H9 (cell line): Measurements from ENCODE around the gene GPHN. TPM values are rescaled to one million over a fixed set of nuclear protein-coding genes. Genes with fewer than 3 reads are reported as not detected.

Source experiments
- DNase-seq: peaks from one replicate; pipeline ENCODE4 v3.0.0-alpha.2; 2017
- H2AFZ ChIP-seq: one replicate; pipeline ENCODE4 v1.6.1; 2013; ENCODE audit warnings: mild to moderate bottlenecking, low read length, control low read depth, moderate library complexity
- H2AK5ac ChIP-seq: 2 replicates; pipeline ENCODE4 v1.6.1; 2013; ENCODE audit warnings: low read length, control low read depth, mixed read lengths; ENCODE audit not compliant: insufficient read length
- H2BK120ac ChIP-seq: one replicate; pipeline ENCODE4 v1.6.1; 2013; ENCODE audit warnings: low read depth, mild to moderate bottlenecking, low read length, control low read depth, inconsistent platforms; ENCODE audit not compliant: poor library complexity, severe bottlenecking
- H2BK12ac ChIP-seq: 2 replicates; pipeline ENCODE4 v1.6.1; 2013; ENCODE audit warnings: low read length, control low read depth, mixed read lengths, low read depth; ENCODE audit not compliant: insufficient read length
- H2BK15ac ChIP-seq: 2 replicates; pipeline ENCODE4 v1.6.1; 2013; ENCODE audit warnings: low read depth, low read length, control low read depth
- H2BK20ac ChIP-seq: one replicate; pipeline ENCODE4 v1.6.1; 2013; ENCODE audit warnings: low read depth, mild to moderate bottlenecking, low read length, control low read depth, inconsistent platforms; ENCODE audit not compliant: poor library complexity, severe bottlenecking
- H2BK5ac ChIP-seq: 2 replicates; pipeline ENCODE4 v1.6.1; 2013; ENCODE audit warnings: low read length, control low read depth, mixed read lengths; ENCODE audit not compliant: insufficient read length
- H3K14ac ChIP-seq: 2 replicates; pipeline ENCODE4 v1.6.1; 2013; ENCODE audit warnings: low read length, control low read depth; ENCODE audit not compliant: insufficient read depth
- H3K18ac ChIP-seq: 2 replicates; pipeline ENCODE4 v1.6.1; 2013; ENCODE audit warnings: low read depth, mild to moderate bottlenecking, mixed read lengths, low read length, control low read depth; ENCODE audit not compliant: insufficient read length
- H3K23ac ChIP-seq: 2 replicates; pipeline ENCODE4 v1.6.1; 2013; ENCODE audit warnings: low read length, control low read depth, mixed read lengths, low read depth; ENCODE audit not compliant: insufficient read length
- H3K23me2 ChIP-seq: 2 replicates; pipeline ENCODE4 v1.6.1; 2013; ENCODE audit warnings: low read depth, mild to moderate bottlenecking, mixed read lengths, low read length, control low read depth; ENCODE audit not compliant: insufficient read length, poor library complexity, severe bottlenecking
- H3K27ac ChIP-seq: 2 replicates; pipeline ENCODE4 v1.5.1; 2013; ENCODE audit warnings: low read length, control low read depth, mixed read lengths, low read depth; ENCODE audit not compliant: insufficient read length
- H3K27me3 ChIP-seq: 2 replicates; pipeline ENCODE4 v1.6.1; 2013; ENCODE audit warnings: low read length, control low read depth, inconsistent platforms; ENCODE audit not compliant: insufficient read depth
- H3K4ac ChIP-seq: 2 replicates; pipeline ENCODE4 v1.6.1; 2013; ENCODE audit warnings: low read depth, mild to moderate bottlenecking, control low read depth, inconsistent platforms, low read length, moderate library complexity
- H3K4me1 ChIP-seq: 2 replicates; pipeline ENCODE4 v1.6.1; 2013; ENCODE audit warnings: low read length, control low read depth, inconsistent platforms; ENCODE audit not compliant: insufficient read depth
- H3K4me2 ChIP-seq: 2 replicates; pipeline ENCODE4 v1.6.1; 2013; ENCODE audit warnings: low read length, control low read depth, mixed read lengths; ENCODE audit not compliant: insufficient read length, insufficient read depth
- H3K56ac ChIP-seq: 2 replicates; pipeline ENCODE4 v1.6.1; 2013; ENCODE audit warnings: low read depth, mild to moderate bottlenecking, mixed read lengths, low read length, control low read depth; ENCODE audit not compliant: insufficient read length
- H3K79me1 ChIP-seq: 2 replicates; pipeline ENCODE4 v1.6.1; 2013; ENCODE audit warnings: low read depth, mild to moderate bottlenecking, moderate library complexity, low read length, control low read depth, inconsistent platforms; ENCODE audit not compliant: insufficient read depth, poor library complexity, severe bottlenecking
- H3K79me2 ChIP-seq: 2 replicates; pipeline ENCODE4 v1.6.1; 2013; ENCODE audit warnings: low read length, control low read depth, inconsistent platforms; ENCODE audit not compliant: insufficient read depth
- H3K9ac ChIP-seq: 2 replicates; pipeline ENCODE4 v1.6.1; 2013; ENCODE audit warnings: low read length, control low read depth, mixed read lengths; ENCODE audit not compliant: insufficient read length; ENCODE audit errors: extremely low read depth
- H3K9me3 ChIP-seq: one replicate; pipeline ENCODE4 v1.6.1; 2013; ENCODE audit warnings: low read depth, low read length, inconsistent platforms; ENCODE audit not compliant: control insufficient read depth
- H3T11ph ChIP-seq: one replicate; pipeline ENCODE4 v1.6.1; 2013; ENCODE audit warnings: mild to moderate bottlenecking, low read length, control low read depth, inconsistent platforms
- H4K20me1 ChIP-seq: one replicate; pipeline ENCODE4 v1.6.1; 2013; ENCODE audit not compliant: control insufficient read depth, insufficient read length, insufficient read depth
- H4K5ac ChIP-seq: 2 replicates; pipeline ENCODE4 v1.6.1; 2013; ENCODE audit warnings: low read depth, mild to moderate bottlenecking, mixed read lengths, low read length, control low read depth; ENCODE audit not compliant: insufficient read length
- H4K8ac ChIP-seq: replicated peaks from 2 replicates; pipeline ENCODE4 v1.6.1; 2013; ENCODE audit warnings: low read length, control low read depth, mixed read lengths, low read depth; ENCODE audit not compliant: insufficient read length
- H4K91ac ChIP-seq: 2 replicates; pipeline ENCODE4 v1.6.1; 2013; ENCODE audit warnings: low read depth, mild to moderate bottlenecking, moderate library complexity, mixed read lengths, low read length, control low read depth; ENCODE audit not compliant: insufficient read length
- H3K27ac Mint-ChIP-seq, 3 experiments: 2 replicates in 2 of 3; 3 replicates in 1 of 3; pipeline ENCODE4 v1.8.0; 2020 to 2021; ENCODE audit warnings: mixed read lengths in 3 of 3, mild to moderate bottlenecking in 1 of 3, moderate library complexity in 1 of 3
- H3K27me3 Mint-ChIP-seq: 2 replicates; pipeline ENCODE4 v1.8.0; 2021; ENCODE audit warnings: low read depth, mild to moderate bottlenecking, moderate library complexity, mixed read lengths
- H3K36me3 Mint-ChIP-seq, 3 experiments: 2 replicates in 2 of 3; 3 replicates in 1 of 3; pipeline ENCODE4 v1.8.0; 2020 to 2021; ENCODE audit warnings: low read depth in 3 of 3, mixed read lengths in 3 of 3; ENCODE audit not compliant: insufficient read depth in 1 of 3
- H3K4me1 Mint-ChIP-seq, 2 experiments: 2 replicates each; pipeline ENCODE4 v1.8.0; 2020; ENCODE audit warnings: mixed read lengths in 2 of 2
- H3K4me3 Mint-ChIP-seq, 2 experiments: 2 replicates in 1 of 2; 3 replicates in 1 of 2; pipeline ENCODE4 v1.8.0; 2020 to 2021; ENCODE audit warnings: mild to moderate bottlenecking in 2 of 2, mixed read lengths in 2 of 2, moderate library complexity in 1 of 2
- H3K9me3 Mint-ChIP-seq, 2 experiments: 2 replicates in 1 of 2; 3 replicates in 1 of 2; pipeline ENCODE4 v1.8.0; 2020; ENCODE audit warnings: mild to moderate bottlenecking in 2 of 2, mixed read lengths in 2 of 2, moderate library complexity in 1 of 2
- CTCF ChIP-seq: fragments of 200-600 bp; sonication (generic); conservative IDR thresholded peaks from 3 replicates; pipeline ENCODE4 v1.8.0; 2021; ENCODE audit warnings: antibody characterized with exemption, mild to moderate bottlenecking
- WGBS: extraction: QIAGEN DNeasy Blood & Tissue Kit; methylation state at CpG from one replicate; pipeline ENCODE4 v1.1.7; 2013; ENCODE audit warnings: missing lambda C conversion rate, low lambda C conversion rate, mixed read lengths; ENCODE audit not compliant: insufficient read length; ENCODE audit errors: extremely low coverage; 5-methylcytosine and 5-hydroxymethylcytosine counted together
- total RNA-seq: library from RNA; stranded (reverse); gene quantifications from 2 replicates; pipeline ENCODE4 v1.2.1, GENCODE V29; 2021

GPHN gene
- total RNA-seq, 1 experiment from 2014 or later: 16.1 TPM

- H2BK5ac ChIP-seq: no peak overlapping the region
- H2AFZ ChIP-seq: no peak overlapping the region
- no peaks in the 10 kb centered on the region for H3K23me2 ChIP-seq
- no peak overlapping the region for H2AK5ac ChIP-seq
- no peaks in the 10 kb centered on the region for H3K4me1 Mint-ChIP-seq
- H3K4ac ChIP-seq: no peak overlapping the region
- peaks cover 0 to 2% of the 10 kb centered on the region in 2 experiments; a peak in 2 of 5 replicates for H3K9me3 Mint-ChIP-seq
- H2BK120ac ChIP-seq: no peak overlapping the region
- no peak overlapping the region for H3K4me2 ChIP-seq
- H3T11ph ChIP-seq: no peak overlapping the region
- no peak overlapping the region for H3K18ac ChIP-seq
- no peak overlapping the region for H4K5ac ChIP-seq
- no peaks in the 10 kb centered on the region for H3K4me1 ChIP-seq
- H2BK20ac ChIP-seq: no peak overlapping the region
- no peak overlapping the region for H4K91ac ChIP-seq
- no peak overlapping the region for H3K14ac ChIP-seq
- no peak for TF ChIP-seq CTCF
- H3K23ac ChIP-seq: no peak overlapping the region
- H3K9me3 ChIP-seq: no peaks in the 10 kb centered on the region
- no peak overlapping the region for H4K8ac ChIP-seq
- peaks cover 0 to 7% (median 5%) of the 10 kb centered on the region in 3 experiments; a peak in 4 of 7 replicates for H3K36me3 Mint-ChIP-seq
- DNase-seq: no peak
- no peak overlapping the region for H3K27ac Mint-ChIP-seq
- no peaks in the 10 kb centered on the region for H3K27me3 Mint-ChIP-seq
- H3K79me1 ChIP-seq: no peaks in the 10 kb centered on the region
- no peaks in the 10 kb centered on the region for H4K20me1 ChIP-seq
- H3K9ac ChIP-seq: no peak overlapping the region
- H3K27ac ChIP-seq: no peak overlapping the region
- H3K4me3 Mint-ChIP-seq: no peak overlapping the region
- no peak overlapping the region for H2BK12ac ChIP-seq
- no peaks in the 10 kb centered on the region for H3K27me3 ChIP-seq
- no CpG with 5 or more reads among the region's 1 CpG for WGBS
- no peak overlapping the region for H2BK15ac ChIP-seq
- H3K79me2 ChIP-seq: no peaks in the 10 kb centered on the region
- no peak overlapping the region for H3K56ac ChIP-seq
These were observed 408.5 kb downstream of the GPHN start for GRCh38 chr14:66916421-66916820.
